Activated T-cell treated with anti-CD3 and anti-CD28 coated beads for 24 hours (primary cell): ENCODE measurements around the gene GPR62.
A peak's percentile ranks its signal among the peaks of the same experiment; 100 is the strongest.

Experiments used
- DNase-seq: peaks from one replicate; pipeline ENCODE4 v3.0.0-alpha.2; 2020; ENCODE audit warnings: low read depth

The GPR62 gene

DNA sequence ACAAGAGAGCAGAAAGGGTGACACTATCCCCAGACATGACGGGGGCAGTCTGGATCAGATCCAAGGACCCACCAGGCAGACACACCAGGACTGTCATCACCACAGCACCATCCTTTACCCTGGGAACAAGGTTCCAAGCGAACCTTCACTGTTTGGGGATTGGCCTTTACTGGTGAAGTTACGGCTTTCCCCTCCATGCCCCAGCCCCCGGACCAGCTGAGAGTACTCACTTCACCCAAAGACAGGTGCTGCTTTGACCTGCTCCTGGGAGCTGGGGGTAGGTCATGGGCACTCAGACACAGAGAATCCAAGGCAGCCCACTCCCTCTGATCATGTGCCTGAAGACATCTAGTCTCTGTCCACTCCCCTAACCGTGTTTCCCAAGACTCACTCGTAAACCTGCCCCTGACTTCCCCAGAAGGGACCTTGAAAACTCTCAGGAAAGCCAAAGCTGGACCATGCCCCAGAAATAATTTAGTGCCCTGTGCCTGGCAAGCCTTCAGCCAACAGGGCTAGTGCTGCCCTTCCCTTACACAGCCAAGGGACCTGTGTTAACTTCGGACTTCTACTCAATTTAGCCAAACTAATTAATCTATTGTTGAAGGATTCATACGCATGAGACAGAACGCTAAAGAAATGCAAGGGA lies 16.3 kb upstream of the GPR62 start:
- DNase-seq, result no peak

DNA sequence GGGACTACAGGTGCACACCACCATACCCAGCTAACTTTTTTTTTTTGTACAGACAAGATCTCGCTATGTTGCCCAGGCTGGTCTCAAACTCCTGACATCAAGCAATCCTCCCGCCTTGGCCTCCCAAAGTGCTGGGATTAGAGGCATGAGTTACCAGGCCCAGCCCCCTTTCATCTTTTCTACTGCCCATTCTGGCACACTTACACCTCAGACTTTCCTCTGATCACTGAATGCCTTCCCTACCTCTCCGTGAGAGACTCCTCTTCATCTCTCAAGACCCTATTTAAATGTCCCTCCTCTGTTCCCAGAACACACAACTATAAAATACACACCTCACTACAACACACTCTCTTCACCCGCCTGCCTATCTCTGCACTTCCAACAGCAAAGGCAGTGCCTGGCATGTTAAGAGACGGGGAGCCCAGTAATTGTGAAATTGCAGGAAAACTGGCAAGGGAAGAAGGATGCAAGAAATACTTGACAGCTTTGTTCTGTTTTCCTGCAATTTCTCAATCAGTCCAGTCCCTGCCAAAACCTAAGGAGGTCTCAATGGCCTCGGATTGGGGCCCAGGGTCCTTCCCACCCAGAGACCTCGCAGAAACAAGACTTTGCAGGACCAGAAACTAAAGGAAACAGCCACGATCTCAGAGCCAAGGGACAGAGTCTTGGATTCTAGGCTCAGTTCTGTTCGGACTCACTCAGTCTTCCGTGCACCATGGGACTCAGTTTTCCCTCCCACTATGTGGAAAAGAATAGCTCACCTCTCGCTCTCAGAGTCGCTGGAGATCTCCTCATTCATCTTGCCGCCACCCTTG lies 14.3 kb upstream of the GPR62 start:
- no peak for DNase-seq

DNA sequence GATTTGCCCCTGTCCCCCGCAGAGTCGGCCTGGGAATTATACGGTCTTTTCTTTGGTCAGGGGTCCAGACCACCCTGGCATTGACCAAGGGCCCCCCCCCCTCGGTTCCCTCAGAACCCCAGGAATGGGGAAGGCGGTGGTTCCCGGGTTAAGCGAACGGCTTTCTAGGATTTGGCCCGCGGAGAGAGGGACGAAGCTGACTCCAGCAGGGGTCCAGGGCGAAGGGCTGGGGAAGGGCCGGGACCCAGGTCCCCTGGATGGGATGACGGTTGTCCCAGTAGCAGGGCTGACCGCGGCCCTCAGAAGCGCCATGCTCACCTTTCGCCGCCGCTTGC lies 13.8 kb upstream of the GPR62 start:
- DNase-seq, result no peak

DNA sequence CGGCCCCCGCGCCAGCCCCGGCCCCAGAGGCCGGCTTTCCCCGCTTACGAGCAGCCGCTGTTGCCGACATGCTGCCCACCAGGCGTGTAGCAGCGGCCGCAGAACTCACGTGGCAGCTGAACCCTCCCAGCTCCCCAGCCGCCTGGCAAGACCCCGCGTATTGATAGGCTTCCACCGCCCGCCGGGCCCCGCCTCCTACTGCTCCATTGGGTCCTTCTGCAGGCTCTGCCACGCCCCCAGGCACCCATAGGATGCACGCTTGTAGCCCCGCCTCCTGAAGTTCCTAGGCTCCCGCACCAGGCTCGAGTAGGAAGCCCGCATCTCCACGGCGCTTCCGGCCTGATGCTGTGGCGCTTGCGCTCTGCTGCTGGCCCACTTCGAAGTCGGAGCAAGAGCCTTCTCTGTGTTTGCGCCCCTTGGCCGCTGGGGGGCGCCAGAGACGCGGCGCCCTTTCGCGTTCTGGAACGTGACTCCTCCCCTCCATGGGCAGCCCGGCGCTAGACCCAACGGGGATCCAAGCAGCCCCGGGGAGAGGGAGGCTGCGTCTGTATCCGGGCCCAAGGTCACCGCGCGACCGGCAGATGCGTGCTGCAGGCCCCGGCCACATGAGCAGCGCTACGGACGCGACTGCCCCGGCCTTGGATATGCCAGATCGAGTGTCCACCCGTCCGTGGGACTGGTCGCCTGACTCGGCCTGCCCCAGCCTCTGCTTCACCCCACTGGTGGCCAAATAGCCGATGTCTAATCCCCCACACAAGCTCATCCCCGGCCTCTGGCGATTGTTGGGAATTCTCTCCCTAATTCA lies 13.2 kb upstream of the GPR62 start, which contains the start of the genes PARP3 and RRP9:
Gene PARP3, plus strand, starts transcription at position 566 of the 805 bp plus-strand sequence. CDS start 993 bp downstream, outside the sequence.
Gene RRP9, minus strand, starts transcription at position 107 of the 805 bp plus-strand sequence. Its CDS starts 37 bp downstream, at position 70.
- DNase-seq, result peak; percentile 99

DNA sequence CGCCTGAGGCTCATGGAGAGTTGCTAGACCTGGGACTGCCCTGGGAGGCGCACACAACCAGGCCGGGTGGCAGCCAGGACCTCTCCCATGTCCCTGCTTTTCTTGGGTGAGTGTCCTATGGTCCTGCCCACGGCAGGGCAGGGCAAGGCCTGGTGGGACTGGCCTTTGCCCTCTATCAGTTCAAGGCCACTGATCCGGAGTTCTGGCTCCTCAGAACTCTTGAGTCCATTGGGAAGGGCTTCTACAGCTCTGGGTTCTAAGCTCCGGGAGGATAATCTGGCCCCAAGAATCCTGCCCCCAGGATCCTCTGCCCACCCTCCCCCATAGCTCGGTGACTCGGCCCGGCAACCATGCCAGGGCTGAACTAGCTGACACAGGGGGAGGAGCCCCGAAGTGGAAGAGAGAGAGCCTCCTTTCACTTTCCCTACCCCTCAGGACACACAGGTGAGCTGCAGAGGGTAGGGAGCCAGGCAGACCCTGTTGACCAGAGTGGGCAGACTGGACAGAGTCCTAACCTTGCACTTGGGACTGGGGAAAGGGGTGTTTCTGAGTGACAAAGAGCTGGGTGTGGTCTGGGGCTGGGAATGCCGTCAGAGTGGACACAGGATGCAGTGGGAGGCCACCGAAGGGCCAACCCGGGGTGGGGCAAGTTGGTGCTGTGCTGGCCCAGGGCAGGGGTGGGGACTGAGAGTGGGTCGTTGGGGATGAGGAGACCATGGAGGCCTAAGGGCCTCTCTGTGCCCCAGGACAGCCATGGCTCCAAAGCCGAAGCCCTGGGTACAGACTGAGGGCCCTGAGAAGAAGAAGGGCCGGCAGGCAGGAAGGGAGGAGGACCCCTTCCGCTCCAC lies 12.4 kb upstream of the GPR62 start:
- DNase-seq, result peak; percentile 56

DNA sequence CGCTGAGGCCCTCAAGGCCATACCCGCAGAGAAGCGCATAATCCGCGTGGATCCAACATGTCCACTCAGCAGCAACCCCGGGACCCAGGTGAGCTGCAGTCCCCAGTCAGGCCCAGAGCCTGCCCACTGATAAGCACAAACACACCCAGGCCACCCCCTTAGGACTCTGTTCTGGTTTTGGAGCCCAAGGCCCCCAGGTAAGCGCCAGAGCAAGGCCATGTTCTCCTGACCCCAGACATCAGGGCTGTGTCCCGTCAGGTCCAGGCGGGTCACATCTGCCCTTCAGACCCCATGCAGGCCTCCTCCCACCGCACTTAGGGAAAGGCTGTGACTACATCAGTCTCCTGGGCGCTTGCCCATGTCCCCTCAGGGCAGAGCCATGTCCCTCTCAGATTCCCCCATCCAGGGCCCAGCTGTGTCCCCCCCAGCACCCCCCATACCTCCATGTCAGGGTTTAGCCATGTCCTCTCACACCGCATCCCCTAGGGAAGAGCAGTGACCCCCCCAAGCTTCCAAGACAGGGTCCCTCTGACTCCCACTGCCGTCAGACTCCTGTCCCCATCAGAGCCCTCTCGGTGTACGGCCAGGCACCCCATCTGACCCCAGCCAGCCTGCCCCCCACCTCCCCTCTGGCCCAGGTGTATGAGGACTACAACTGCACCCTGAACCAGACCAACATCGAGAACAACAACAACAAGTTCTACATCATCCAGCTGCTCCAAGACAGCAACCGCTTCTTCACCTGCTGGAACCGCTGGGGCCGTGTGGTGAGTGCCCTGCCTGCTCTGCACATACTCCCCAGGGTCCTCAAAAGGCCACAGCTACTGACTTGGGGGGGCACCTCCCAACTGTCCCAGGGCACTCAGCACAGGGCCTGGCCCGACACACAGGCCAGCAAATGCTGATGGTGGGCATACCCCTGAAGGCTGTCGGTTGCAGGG lies 11.5 kb upstream of the GPR62 start:
- DNase-seq, result no peak

DNA sequence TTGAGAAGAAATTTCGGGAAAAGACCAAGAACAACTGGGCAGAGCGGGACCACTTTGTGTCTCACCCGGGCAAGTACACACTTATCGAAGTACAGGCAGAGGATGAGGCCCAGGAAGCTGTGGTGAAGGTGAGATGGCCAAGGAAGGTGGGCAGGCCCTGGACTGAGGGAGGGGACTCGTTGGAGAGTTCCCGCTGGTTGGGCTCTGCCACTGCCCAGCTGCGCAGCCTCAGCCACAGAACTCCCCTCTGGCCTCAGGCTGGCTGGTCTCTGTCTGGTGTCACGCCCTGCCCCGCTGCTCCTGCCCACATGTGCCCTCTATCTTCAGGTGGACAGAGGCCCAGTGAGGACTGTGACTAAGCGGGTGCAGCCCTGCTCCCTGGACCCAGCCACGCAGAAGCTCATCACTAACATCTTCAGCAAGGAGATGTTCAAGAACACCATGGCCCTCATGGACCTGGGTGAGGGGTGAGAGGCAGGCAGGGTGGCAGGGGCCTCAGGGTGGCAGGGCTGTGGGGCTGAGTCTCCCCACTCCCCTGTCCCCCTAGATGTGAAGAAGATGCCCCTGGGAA lies 10.6 kb upstream of the GPR62 start:
- DNase-seq, result no peak

DNA sequence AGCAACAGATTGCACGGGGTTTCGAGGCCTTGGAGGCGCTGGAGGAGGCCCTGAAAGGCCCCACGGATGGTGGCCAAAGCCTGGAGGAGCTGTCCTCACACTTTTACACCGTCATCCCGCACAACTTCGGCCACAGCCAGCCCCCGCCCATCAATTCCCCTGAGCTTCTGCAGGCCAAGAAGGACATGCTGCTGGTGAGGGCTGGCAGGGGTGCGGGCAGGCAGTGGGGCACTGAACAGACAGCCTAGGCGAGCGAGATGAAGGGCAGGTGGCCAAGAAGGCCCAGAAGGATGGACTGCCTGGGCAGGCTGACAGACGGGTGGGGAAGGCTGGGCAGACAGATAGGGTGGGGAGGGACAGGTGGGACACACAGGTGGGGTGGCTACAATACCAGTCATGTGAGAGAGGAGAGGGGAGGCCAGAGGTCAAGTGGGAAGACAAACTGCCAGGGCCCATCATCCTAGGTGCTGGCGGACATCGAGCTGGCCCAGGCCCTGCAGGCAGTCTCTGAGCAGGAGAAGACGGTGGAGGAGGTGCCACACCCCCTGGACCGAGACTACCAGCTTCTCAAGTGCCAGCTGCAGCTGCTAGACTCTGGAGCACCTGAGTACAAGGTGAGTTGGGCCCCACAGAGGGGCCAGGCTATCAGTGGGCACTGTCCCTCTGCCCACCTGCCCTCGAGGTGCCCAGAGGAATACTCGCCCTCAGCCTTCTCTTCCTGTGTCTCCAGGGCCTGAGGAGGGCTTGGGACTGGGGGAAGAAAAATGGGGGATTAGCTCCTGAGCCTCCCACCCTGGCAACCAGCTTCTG lies 9.9 kb upstream of the GPR62 start:
- DNase-seq, result no peak

DNA sequence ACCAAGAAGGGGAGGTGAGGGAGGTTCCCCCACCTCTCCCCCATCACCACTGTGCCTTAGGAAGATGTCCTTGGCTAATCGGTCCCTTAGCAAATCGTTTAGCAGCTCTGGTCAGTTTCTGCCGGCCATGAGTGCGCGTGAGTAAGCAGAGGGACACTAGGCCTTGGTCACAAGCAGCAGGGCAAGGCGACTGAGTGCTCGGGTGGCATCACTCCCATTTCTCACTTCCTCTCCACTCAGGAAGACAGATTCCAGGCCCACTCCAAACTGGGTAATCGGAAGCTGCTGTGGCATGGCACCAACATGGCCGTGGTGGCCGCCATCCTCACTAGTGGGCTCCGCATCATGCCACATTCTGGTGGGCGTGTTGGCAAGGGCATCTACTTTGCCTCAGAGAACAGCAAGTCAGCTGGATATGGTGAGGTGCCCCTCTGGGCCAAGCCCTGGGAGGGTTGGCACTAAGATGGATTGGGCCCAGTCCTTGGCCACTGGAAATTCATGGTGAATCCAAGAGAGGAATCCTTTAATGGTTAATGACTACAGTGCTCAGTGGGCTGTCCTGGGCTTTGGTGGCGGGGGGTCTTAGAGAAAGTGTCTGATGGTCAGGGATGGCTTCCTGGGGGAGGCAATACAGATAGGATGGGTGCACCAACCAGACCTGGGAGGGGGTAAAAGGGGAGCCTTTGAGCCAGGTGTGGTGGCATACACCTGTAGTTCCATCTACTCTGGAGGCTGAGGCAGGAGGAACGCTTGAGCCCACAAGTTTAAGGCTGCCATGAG lies 9.1 kb upstream of the GPR62 start:
- no peak for DNase-seq

DNA sequence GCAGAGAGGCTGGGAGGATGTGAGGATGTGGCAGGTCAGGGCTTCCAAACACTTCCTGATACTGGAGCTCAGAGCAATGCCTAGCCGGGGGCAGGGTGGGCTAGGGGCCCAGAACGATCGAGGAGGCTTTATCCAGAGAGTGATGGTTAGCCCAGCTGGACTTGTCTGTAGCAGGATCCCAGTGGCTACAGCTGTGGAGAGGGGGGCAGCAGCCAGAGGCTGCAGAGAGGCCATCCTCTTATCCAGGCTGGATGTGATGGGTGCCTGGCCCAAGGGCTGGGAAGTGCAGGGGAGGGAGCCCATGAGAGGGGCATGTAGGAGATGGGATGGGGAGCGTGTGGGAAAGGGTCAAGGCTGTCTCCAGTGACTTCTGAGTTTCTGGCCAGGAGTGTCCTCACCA lies 8.4 kb upstream of the GPR62 start:
- DNase-seq, result no peak

DNA sequence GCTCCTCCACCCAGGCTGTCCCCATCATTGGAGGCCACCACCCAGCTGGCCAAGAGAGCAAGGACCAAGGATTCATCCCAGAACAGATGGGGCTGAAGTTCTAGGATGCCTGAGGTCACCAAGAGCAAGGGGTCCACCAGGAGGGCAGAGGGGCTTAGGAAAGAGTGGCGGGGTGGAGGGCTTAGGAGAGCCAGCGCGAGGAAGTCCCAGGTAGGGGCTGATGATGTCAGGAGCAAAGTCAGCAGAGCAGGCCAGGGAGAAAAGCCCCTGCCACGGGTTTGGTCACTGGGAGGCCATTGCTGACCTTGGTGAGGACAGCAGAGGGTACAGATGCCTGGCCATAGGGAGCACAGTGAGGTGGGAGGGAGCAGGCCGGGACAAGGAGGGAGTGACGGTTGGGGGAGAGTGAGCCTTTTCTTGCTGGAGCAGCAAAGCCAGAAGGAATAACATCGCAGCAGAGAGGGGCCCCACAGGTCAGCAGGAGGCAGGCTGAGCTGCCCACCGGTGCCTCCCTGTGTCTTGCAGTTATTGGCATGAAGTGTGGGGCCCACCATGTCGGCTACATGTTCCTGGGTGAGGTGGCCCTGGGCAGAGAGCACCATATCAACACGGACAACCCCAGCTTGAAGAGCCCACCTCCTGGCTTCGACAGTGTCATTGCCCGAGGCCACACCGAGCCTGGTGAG lies 7.8 kb upstream of the GPR62 start:
- DNase-seq, result no peak

DNA sequence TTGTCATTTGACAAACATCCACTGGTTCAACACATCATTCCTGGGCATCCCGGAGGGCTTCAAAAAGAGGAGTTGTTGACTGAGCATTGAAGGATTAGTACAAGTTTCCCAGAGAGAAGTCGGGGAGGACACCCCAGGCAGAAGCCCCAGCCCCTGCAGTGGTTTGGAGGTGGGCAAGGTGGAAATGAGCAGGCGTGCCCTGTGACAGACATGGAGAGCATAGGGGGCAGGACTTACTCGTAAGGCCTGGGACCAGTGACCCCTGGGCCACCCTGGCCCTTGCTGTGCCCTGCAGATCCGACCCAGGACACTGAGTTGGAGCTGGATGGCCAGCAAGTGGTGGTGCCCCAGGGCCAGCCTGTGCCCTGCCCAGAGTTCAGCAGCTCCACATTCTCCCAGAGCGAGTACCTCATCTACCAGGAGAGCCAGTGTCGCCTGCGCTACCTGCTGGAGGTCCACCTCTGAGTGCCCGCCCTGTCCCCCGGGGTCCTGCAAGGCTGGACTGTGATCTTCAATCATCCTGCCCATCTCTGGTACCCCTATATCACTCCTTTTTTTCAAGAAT lies 7.1 kb upstream of the GPR62 start:
- DNase-seq, result no peak

DNA sequence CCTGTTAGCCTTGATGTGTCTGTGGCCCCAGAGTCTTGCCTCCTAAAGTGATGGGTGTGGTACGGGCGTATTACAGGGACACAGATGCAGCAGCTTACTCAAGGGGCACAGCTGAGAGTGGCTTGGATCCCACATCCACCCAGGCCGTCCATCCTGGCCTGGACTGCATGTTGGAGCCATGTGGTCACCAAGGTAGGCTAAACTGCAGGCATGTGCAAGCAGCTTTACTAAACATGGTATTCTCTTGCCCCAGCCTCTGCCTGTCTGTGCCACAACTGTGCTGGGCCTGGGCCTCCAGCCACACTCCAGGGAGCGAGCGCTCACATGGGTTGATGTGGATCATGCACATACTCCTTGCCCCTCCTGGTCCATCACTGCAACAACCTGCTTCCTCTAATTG lies 6.1 kb upstream of the GPR62 start:
- no peak for DNase-seq

DNA sequence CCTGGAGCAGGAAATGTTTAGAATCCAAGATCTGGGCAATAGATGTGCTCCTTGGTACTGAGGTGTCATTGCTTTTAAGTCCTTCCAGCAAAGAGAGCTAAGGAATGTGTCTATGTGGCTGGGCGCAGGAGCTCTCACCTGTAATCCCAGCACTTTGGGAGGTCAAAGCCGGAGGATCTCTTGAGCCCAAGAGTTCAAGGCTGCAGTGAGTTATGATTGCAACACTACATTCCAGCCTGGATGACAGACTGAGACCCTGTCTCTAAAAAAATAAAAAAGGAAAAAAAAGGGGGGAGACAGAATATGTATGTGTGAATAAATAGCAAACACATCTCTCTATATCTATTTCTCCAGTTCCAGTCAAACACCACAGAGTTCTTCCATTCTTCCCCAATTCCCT lies 4.3 kb upstream of the GPR62 start:
- DNase-seq, result no peak

DNA sequence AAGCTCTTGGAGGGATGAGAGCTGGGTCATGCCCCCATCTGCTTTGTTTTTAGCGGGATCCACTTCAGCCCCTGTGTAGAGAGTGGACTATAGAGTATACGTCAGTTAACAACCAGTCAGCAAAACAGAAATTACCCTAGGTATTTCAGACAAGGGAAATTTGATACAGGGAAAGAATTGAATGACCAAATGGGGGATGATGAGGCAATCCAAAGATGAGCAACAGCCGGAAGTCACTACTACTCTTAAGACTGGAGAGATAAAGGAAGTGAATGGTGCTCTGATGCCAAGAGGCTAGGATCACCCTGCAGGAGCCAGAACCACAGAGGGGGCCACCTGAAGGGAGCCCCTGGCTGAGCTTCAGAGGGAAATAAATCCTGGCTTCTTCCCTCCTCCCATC lies 1.7 kb upstream of the GPR62 start:
- DNase-seq, result no peak

DNA sequence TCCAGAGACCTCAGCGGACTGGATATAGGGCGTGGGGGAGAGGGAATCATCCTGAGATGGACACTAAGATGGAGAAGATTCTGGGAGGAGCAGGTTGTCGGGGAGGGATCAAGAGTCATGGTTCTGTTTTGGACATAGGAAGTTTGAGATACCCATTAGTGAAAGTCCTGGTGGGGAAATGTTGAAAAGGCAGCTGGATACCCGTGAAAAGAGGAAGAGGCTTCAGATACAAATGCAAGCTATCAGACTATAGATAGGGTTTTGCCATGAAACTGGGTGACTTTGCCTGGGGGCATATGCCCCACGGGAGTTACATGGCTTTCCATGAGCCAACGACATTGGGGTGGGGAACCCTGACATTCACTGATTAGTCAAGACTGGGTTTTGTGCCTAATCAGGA lies 1.1 kb upstream of the GPR62 start:
- no peak for DNase-seq

DNA sequence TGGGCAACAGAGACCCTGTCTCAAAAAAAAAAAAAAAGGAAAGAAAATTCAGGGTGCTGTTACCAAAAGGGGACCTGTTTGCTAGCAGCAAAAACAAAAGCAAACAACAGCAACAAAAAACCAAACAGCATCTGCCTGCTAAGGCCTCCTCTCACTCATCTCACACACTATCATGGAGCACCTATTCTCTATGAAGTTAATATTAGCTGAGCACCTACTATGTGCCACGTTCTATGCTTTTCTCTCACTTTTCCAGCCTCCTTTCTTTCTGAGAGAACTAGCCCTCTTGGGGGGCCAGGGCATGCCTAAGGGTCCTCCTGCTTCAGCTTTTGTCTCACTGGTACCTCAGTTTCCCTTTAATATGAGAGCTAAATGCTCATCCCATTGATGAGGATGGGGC lies 468 bp upstream of the GPR62 start:
- DNase-seq, result no peak
